Fibroblast of the aortic adventitia (primary cell): Measurements from ENCODE around the gene WDR6. TPM values are rescaled to one million over a fixed set of nuclear protein-coding genes. Genes with fewer than 3 reads are reported as not detected.

Source experiments
- DNase-seq: peaks from one replicate; pipeline ENCODE4 v3.0.0-alpha.2; 2010; ENCODE audit warnings: low read depth
- H3K4me3 ChIP-seq: 2 replicates; pipeline ENCODE4 v1.5.1; 2011; ENCODE audit warnings: low read depth, mild to moderate bottlenecking, control low read depth, low read length, moderate library complexity
- CTCF ChIP-seq: IDR thresholded peaks from 2 replicates; pipeline ENCODE4 v1.5.1; 2011; ENCODE audit warnings: mild to moderate bottlenecking, low read length, control low read depth, inconsistent platforms; ENCODE audit not compliant: insufficient read depth
- total RNA-seq: library from RNA; depleted of rRNA; stranded (reverse); fragments of >200 nt; gene quantifications from 2 replicates; pipeline ENCODE4 v1.2.3, GENCODE V29; 2012; ENCODE audit warnings: low replicate concordance

The WDR6 gene
- 65.4 and 99.8 TPM in 2 replicates for total RNA-seq

GRCh38 chr3:49007068-49007770, at the start of gene WDR6:
Gene WDR6, plus strand, starts transcription at chr3:49007391. Its CDS starts 41 bp downstream, at chr3:49007432.
- DNase-seq = peak; percentile 98
- peak within 1 kb of the TSS; percentile 90 for H3K4me3 ChIP-seq
- peak; percentile 39 for TF ChIP-seq CTCF

- DNase-seq = peak; percentile 12
- no peak overlapping the region for H3K4me3 ChIP-seq
- TF ChIP-seq CTCF = no peak
Observed at GRCh38 chr3:48960841-48961413, 46.3 kb upstream of the WDR6 start.

GRCh38 chr3:48962340-48962739, 44.9 kb upstream of the WDR6 start:
- no peak overlapping the region for H3K4me3 ChIP-seq
- DNase-seq = no peak
- no peak for TF ChIP-seq CTCF

GRCh38 chr3:48962939-48963338, 44.3 kb upstream of the WDR6 start:
- no peak overlapping the region for H3K4me3 ChIP-seq
- DNase-seq = no peak
- TF ChIP-seq CTCF = no peak

- no peak for TF ChIP-seq CTCF
- no peak for DNase-seq
- H3K4me3 ChIP-seq = no peak overlapping the region
Observed at GRCh38 chr3:48963591-48963990, 43.6 kb upstream of the WDR6 start.

GRCh38 chr3:48966367-48966766, 40.8 kb upstream of the WDR6 start:
- DNase-seq = no peak
- no peak for TF ChIP-seq CTCF
- H3K4me3 ChIP-seq = no peak overlapping the region

- DNase-seq = no peak
- no peak overlapping the region for H3K4me3 ChIP-seq
- TF ChIP-seq CTCF = no peak
Observed at GRCh38 chr3:48966876-48967361, 40.3 kb upstream of the WDR6 start.
